Memory B cell (primary cell): ENCODE measurements around the gene LRRC45.

Experiments
- ATAC-seq: fragments of 150-1000 bp; cut with Tn5 transposase; 2 replicates; pipeline ENCODE4 v1.10.0; 2021; ENCODE audit warnings: low read depth, mild to moderate bottlenecking, moderate library complexity
- DNase-seq, 2 donors: peaks; one replicate each; pipeline ENCODE4 v3.0.0; 2022; ENCODE audit warnings: low spot score in 2 of 2
- H3K27ac Mint-ChIP-seq: one replicate; pipeline ENCODE4 v1.8.0; 2022; ENCODE audit warnings: mild to moderate bottlenecking, moderate library complexity, mixed read lengths
- H3K27me3 Mint-ChIP-seq: one replicate; pipeline ENCODE4 v1.8.0; 2022; ENCODE audit warnings: mixed read lengths
- H3K36me3 Mint-ChIP-seq: one replicate; pipeline ENCODE4 v1.8.0; 2022; ENCODE audit warnings: mild to moderate bottlenecking, mixed read lengths
- H3K4me1 Mint-ChIP-seq: one replicate; pipeline ENCODE4 v1.8.0; 2022; ENCODE audit warnings: mixed read lengths
- H3K4me3 Mint-ChIP-seq: one replicate; pipeline ENCODE4 v1.8.0; 2022; ENCODE audit warnings: mild to moderate bottlenecking, moderate library complexity, mixed read lengths
- H3K9me3 Mint-ChIP-seq: one replicate; pipeline ENCODE4 v1.8.0; 2022; ENCODE audit warnings: mixed read lengths

The LRRC45 gene

GRCh38 chr17:82008941-82009405 is 14.1 kb upstream of the LRRC45 start:
- Mint-ChIP-seq H3K27ac (no peak overlapping the region), H3K4me3 (no peak overlapping the region), H3K9me3 (no peaks in the 10 kb centered on the region), H3K27me3 (no peaks in the 10 kb centered on the region), H3K36me3 (peaks cover 4% of the 10 kb centered on the region), H3K4me1 (peaks cover 2% of the 10 kb centered on the region)
- no peak for ATAC-seq
- DNase-seq = no peak

GRCh38 chr17:82009413-82009812 is 13.7 kb upstream of the LRRC45 start:
- no peaks in the 10 kb centered on the region for H3K27me3 Mint-ChIP-seq
- DNase-seq = no peak
- H3K4me1 Mint-ChIP-seq = peaks cover 2% of the 10 kb centered on the region
- H3K27ac Mint-ChIP-seq = no peak overlapping the region
- H3K4me3 Mint-ChIP-seq = no peak overlapping the region
- no peaks in the 10 kb centered on the region for H3K9me3 Mint-ChIP-seq
- ATAC-seq = no peak
- peaks cover 7% of the 10 kb centered on the region for H3K36me3 Mint-ChIP-seq

GRCh38 chr17:82010575-82011525 is 12.3 kb upstream of the LRRC45 start:
- Mint-ChIP-seq H3K36me3 (peaks cover 7% of the 10 kb centered on the region), H3K9me3 (no peaks in the 10 kb centered on the region), H3K27me3 (no peaks in the 10 kb centered on the region), H3K4me3 (no peak overlapping the region), H3K4me1 (peaks cover 2% of the 10 kb centered on the region), H3K27ac (no peak overlapping the region)
- DNase-seq = no peak
- ATAC-seq = no peak

GRCh38 chr17:82011617-82012187 is 11.4 kb upstream of the LRRC45 start:
- no peaks in the 10 kb centered on the region for H3K27me3 Mint-ChIP-seq
- no peak overlapping the region for H3K4me3 Mint-ChIP-seq
- no peaks in the 10 kb centered on the region for H3K9me3 Mint-ChIP-seq
- ATAC-seq (no peak), DNase-seq (no peak)
- peaks cover 7% of the 10 kb centered on the region for H3K36me3 Mint-ChIP-seq
- H3K27ac Mint-ChIP-seq = no peak overlapping the region
- peaks cover 2% of the 10 kb centered on the region for H3K4me1 Mint-ChIP-seq

GRCh38 chr17:82012261-82012639 is 10.9 kb upstream of the LRRC45 start:
- no peaks in the 10 kb centered on the region for H3K27me3 Mint-ChIP-seq
- DNase-seq (no peak), ATAC-seq (no peak)
- peaks cover 7% of the 10 kb centered on the region for H3K36me3 Mint-ChIP-seq
- no peak overlapping the region for H3K27ac Mint-ChIP-seq
- no peaks in the 10 kb centered on the region for H3K9me3 Mint-ChIP-seq
- peaks cover 2% of the 10 kb centered on the region for H3K4me1 Mint-ChIP-seq
- H3K4me3 Mint-ChIP-seq = no peak overlapping the region

- H3K9me3 Mint-ChIP-seq = no peaks in the 10 kb centered on the region
- no peak overlapping the region for H3K4me3 Mint-ChIP-seq
- ATAC-seq = no peak
- peaks cover 7% of the 10 kb centered on the region for H3K36me3 Mint-ChIP-seq
- DNase-seq = no peak
- no peaks in the 10 kb centered on the region for H3K27me3 Mint-ChIP-seq
- H3K27ac Mint-ChIP-seq = no peak overlapping the region
- H3K4me1 Mint-ChIP-seq = peaks cover 2% of the 10 kb centered on the region
These were observed 10.3 kb upstream of the LRRC45 start for GRCh38 chr17:82012640-82013295.

GRCh38 chr17:82013341-82013740 is 9.8 kb upstream of the LRRC45 start:
- no peak overlapping the region for H3K4me3 Mint-ChIP-seq
- no peaks in the 10 kb centered on the region for H3K4me1 Mint-ChIP-seq
- no peaks in the 10 kb centered on the region for H3K27me3 Mint-ChIP-seq
- ATAC-seq (no peak), DNase-seq (no peak)
- H3K36me3 Mint-ChIP-seq = peaks cover 7% of the 10 kb centered on the region
- no peak overlapping the region for H3K27ac Mint-ChIP-seq
- no peaks in the 10 kb centered on the region for H3K9me3 Mint-ChIP-seq

GRCh38 chr17:82013772-82014321 is 9.3 kb upstream of the LRRC45 start:
- ATAC-seq (no peak), DNase-seq (no peak)
- Mint-ChIP-seq H3K27me3 (no peaks in the 10 kb centered on the region), H3K9me3 (no peaks in the 10 kb centered on the region), H3K4me1 (no peaks in the 10 kb centered on the region), H3K27ac (no peak overlapping the region), H3K4me3 (no peak overlapping the region), H3K36me3 (peaks cover 7% of the 10 kb centered on the region)

GRCh38 chr17:82014432-82014831 is 8.7 kb upstream of the LRRC45 start:
- ATAC-seq (no peak), DNase-seq (no peak)
- no peaks in the 10 kb centered on the region for H3K27me3 Mint-ChIP-seq
- no peaks in the 10 kb centered on the region for H3K9me3 Mint-ChIP-seq
- H3K4me1 Mint-ChIP-seq = no peaks in the 10 kb centered on the region
- no peak overlapping the region for H3K27ac Mint-ChIP-seq
- H3K36me3 Mint-ChIP-seq = peaks cover 5% of the 10 kb centered on the region
- H3K4me3 Mint-ChIP-seq = no peak overlapping the region

GRCh38 chr17:82014971-82015310 is 8.2 kb upstream of the LRRC45 start:
- DNase-seq = no peak
- H3K4me1 Mint-ChIP-seq = no peaks in the 10 kb centered on the region
- peaks cover 4% of the 10 kb centered on the region for H3K36me3 Mint-ChIP-seq
- H3K27ac Mint-ChIP-seq = no peak overlapping the region
- no peaks in the 10 kb centered on the region for H3K27me3 Mint-ChIP-seq
- ATAC-seq = no peak
- no peaks in the 10 kb centered on the region for H3K9me3 Mint-ChIP-seq
- no peak overlapping the region for H3K4me3 Mint-ChIP-seq

- H3K4me3 Mint-ChIP-seq = no peak overlapping the region
- no peaks in the 10 kb centered on the region for H3K27me3 Mint-ChIP-seq
- no peaks in the 10 kb centered on the region for H3K4me1 Mint-ChIP-seq
- H3K27ac Mint-ChIP-seq = no peak overlapping the region
- ATAC-seq = no peak
- H3K9me3 Mint-ChIP-seq = no peaks in the 10 kb centered on the region
- no peak for DNase-seq
- H3K36me3 Mint-ChIP-seq = peaks cover 4% of the 10 kb centered on the region
These were observed 7.7 kb upstream of the LRRC45 start for GRCh38 chr17:82015311-82015971.

GRCh38 chr17:82016061-82016874 is 6.8 kb upstream of the LRRC45 start:
- Mint-ChIP-seq H3K36me3 (peaks cover 4% of the 10 kb centered on the region), H3K9me3 (no peaks in the 10 kb centered on the region), H3K4me1 (peaks cover 3% of the 10 kb centered on the region), H3K27ac (no peak overlapping the region), H3K4me3 (no peak overlapping the region), H3K27me3 (no peaks in the 10 kb centered on the region)
- ATAC-seq = no peak
- DNase-seq = no peak

GRCh38 chr17:82016875-82017459 is 6.1 kb upstream of the LRRC45 start:
- no peak for ATAC-seq

More at GRCh38 chr17:82016875-82017459, 6.1 kb upstream of the LRRC45 start:
- H3K9me3 Mint-ChIP-seq = no peaks in the 10 kb centered on the region
- H3K27ac Mint-ChIP-seq = no peak overlapping the region
- H3K4me3 Mint-ChIP-seq = no peak overlapping the region
- no peaks in the 10 kb centered on the region for H3K27me3 Mint-ChIP-seq
- peaks cover 4% of the 10 kb centered on the region for H3K36me3 Mint-ChIP-seq
- peaks cover 6% of the 10 kb centered on the region for H3K4me1 Mint-ChIP-seq
- DNase-seq = no peak
